Activated T-cell treated with anti-CD3 and anti-CD28 coated beads, Interleukin-2, amount 50 U/mL, for 1 hour (primary cell): Measurements from ENCODE around the gene RBM28.
"Not testable (repeated sequence)": the region's sequence is repeated elsewhere in the genome, so short reads cannot be mapped to it uniquely, and the experiment has no call there.

Experiments used
- DNase-seq: peaks from one replicate; pipeline ENCODE4 v3.0.0-alpha.2; 2020

RBM28 gene

DNA sequence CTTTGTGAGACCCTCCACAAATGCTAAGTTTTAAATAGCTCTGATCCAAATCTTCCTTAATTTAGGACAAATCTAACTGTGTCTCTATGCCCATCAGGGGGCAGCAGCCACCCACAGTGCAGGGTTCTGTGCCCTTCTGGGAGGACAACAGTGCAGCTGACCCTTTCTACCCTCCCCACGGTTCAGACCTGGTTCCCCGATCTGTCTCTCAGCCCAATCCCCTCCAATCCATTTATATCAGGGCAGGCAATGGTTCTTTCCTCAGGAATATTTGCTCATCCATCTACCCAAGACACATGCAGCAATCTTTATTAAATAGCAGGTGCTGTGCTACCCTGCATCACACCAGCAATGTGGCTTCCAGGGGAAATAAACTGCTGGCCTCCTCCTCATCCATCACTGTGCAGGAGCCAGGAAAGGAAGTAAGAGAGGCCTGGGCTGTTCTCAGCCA lies 4.0 kb upstream of the RBM28 start:
- peak; percentile 49 for DNase-seq

DNA sequence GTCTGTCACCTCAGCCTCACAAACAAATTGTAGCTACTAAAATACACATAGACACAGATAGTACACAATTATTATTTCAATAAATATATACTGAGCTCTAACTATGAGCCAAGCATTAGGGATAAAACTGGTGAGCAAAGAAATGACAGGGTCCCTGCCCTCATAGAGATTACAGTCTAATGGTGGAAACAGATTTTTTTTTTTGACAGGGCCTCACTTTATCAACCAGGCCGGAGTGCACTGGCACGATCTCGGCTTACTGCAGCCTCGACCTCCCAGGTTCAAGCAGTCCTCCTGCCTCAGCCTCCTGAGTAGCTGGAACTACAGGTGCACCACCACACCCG lies 695 bp upstream of the RBM28 start:
- DNase-seq: no peak

DNA sequence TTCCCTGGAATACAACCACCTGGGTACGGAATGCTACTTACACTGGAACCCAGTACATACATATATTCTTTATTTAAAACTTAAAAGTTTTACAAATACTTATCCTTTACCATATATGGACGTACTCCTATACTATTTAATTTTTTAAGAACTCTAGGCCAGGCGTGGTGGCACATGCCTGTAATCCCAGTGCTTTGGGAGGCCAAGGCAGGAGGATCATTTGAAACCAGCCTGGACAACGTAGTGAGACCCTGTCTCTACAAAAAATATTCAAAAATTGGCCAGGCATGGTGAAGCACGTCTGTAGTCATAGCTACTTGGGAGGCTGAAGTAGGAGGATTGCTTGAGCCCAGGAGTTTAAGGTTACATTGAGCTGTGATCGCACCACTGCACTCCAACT lies 2.0 kb downstream of the RBM28 start:
- no peak for DNase-seq

- no peak for DNase-seq
Observed at GRCh38 chr7:128335730-128336129, 8.0 kb downstream of the RBM28 start.

DNA sequence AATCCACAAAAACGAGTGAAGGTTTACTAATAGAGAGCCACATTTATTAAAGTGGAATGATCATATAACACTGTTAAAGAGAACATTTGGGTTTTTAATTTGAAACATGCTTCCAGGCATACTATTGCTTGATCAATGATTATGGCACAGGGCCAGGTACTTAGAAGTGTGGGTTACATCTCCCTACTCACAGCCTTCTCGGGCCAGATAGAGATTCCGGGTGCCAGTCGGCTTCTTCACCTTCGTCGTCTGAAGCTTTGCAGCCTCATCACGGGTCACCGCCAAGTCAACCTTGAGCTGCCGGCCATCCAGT lies 19.4 kb downstream of the RBM28 start:
- no peak for DNase-seq

GRCh38 chr7:128323459-128324367 lies 20.0 kb downstream of the RBM28 start:
- DNase-seq: no peak

DNA sequence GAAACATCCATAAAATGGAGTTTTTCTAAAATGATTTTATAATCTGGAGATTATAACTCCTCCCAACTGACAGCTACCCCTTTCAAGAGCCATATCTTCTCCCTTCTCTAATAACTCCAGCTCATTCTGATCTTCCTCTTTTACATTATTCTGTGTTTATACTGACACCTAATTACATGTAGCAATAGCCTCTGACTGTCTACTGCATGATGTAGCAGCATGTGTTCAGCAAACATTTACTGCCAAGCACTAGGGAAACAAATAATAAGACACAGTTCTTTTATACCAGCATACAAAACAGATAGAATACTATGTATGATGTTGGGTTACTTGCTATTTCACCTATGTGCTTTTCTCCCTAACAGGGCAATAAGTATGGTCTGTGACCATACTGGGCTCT lies 20.7 kb downstream of the RBM28 start:
- no peak for DNase-seq

GRCh38 chr7:128322040-128322643 lies 21.6 kb downstream of the RBM28 start:
- DNase-seq: no peak

- no peak for DNase-seq
Observed at GRCh38 chr7:128321044-128321422, 22.7 kb downstream of the RBM28 start.

DNA sequence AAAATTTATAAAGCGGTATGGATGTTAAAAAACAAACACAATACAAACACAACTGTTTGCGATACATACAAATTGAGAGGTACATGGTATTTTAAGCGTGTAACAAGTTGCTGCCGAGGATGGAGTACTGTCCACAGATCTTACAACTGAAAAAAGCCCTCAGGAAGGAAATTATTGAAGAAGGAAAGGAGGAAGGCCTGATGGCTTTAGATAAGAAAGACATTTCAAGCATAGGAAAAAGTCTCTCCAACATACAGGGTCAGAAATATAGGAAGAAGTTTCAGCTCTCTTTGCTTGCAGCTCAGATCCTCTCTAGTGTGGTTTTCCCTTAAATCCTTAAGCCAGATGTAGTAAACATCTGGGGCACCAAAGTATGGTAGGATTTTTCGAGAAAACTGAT lies 25.0 kb downstream of the RBM28 start:
- no peak for DNase-seq

GRCh38 chr7:128311013-128311412 lies 32.7 kb downstream of the RBM28 start:
- no peak for DNase-seq

DNA sequence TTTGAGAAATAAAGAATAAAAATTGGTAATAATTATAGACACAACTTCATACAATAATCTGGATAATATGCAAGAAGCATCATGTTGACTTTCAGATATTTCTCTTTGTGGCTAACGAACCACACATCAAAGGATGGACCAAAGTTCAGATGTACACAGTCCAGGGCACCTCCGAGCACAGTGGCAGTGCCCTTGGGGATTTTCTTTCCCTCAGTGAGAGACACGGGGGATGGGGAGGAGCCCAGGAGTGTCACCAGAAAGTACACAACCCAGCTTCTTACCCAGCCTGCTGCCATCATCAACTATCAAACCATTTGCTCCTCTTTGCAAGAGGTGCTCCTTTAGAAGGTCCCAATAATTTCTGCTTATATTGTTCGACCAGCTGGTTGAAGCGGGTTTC lies 33.2 kb downstream of the RBM28 start:
- DNase-seq: no peak

GRCh38 chr7:128309976-128310375 lies 33.7 kb downstream of the RBM28 start:
- no peak for DNase-seq

GRCh38 chr7:128309124-128309523 lies 34.6 kb downstream of the RBM28 start:
- no peak for DNase-seq

GRCh38 chr7:128307061-128307460 lies 36.6 kb downstream of the RBM28 start:
- DNase-seq: no peak

DNA sequence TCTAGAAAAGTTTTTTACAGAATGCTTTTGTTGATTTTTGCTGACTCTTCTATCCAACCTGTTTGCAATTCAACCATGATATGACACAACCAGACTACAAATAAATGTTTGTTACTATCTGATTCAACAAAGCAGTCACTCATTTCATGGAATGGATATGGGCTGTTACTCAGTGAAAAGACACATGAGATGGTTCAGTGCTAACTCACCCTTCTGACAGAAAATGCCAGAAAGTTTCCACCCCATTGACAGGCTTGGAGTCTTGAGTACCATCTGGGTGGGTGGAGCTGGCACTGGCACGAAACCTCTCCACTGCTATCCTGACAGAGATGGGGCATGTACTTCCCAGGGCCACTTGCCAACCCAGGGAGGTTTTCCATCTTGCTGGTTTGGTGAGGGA lies 39.5 kb downstream of the RBM28 start:
- DNase-seq: no peak

DNA sequence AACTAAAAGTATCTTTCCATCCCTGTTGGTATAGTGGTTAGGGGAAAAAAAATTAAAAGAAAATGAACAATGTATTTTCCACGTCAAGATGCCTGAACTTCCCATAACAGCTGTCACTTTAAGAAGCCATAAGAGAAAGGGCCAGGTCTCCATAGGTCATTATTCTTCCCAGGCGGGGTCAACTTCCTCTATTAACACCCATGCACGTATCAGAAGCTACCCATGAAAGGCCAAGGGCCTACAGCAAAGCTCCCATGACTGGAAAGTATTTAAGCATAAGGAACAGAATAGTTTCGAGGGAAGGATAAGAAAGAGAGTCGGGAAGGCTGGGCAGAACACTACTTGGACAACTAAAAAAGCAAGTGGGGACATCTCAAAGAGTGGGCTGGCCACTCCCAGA lies 40.1 kb downstream of the RBM28 start:
- no peak for DNase-seq

DNA sequence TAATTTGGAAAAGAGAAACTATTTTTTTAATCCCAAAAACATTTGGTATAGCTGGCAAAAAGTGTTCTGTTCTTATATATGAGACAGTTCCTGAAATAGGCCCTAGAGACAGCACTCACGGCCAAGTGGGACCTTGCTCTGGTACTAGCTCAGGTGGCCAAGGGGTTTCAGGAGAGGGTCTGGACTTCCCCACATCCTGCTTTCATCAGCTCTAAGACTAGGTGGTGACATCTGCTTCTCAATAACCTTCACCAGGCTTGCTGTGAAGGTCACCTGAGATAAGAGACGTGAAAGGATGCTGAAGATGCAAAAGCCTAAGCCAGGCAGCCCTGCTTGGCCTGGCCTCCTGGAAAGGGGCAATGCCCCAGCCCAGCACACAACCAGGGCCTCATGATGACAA lies 40.6 kb downstream of the RBM28 start:
- no peak for DNase-seq

DNA sequence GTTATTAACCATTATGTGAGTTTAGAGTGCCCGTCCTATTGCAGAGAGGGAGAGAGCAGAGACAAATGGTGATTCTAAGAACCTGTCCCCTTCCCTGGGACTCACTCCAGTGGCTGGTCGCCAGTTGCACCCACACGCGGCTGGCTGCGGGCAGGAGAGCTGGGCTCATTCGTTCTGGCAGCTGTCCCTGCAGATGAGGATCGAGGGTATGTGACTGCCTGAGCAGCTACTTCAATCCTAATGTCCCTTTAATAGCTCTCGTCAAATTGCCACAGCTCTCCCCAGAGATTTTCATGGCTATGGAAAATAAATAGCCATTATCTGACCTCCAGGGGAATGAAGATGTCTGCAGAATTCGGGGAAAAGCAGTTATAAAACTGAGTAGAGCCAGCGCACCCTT lies 41.6 kb downstream of the RBM28 start:
- DNase-seq: no peak

- DNase-seq: no peak
Observed at GRCh38 chr7:128299109-128299607, 44.5 kb downstream of the RBM28 start.

DNA sequence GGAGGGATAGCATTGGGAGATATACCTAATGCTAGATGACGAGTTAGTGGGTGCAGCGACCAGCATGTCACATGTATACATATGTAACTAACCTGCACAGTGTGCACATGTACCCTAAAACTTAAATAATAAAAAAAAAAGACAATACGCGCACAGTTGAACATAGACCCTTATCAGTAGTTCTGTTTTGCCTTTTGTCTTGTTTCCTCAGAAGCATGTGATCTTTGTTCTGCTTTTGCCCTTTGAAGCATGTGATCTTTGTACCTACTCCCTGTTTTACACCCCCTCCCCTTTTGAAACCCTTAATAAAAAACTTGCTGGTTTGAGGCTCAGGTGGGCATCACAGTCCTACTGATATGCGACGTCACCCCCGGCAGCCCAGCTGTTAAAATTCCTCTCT lies 45.7 kb downstream of the RBM28 start:
- DNase-seq: not testable (repeated sequence)

DNA sequence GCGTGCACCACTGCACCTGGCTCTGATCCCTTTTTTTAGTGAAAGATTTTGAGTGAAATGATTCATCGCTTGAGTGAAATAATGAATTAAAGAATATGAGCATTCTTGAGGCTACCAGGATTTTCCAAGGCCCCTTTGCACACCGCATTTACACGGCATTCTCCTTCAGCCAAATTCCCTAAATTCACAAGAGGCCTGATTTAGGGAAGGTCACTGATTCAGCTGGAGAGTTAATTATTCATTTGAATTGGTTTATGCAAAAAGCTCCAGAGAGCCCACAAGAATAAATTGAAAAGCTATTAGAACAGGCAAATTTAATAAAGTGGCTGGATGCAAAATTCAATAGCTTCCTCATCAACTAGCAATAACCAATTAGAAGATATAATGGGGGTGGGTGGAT lies 56.2 kb downstream of the RBM28 start:
- DNase-seq: no peak

DNA sequence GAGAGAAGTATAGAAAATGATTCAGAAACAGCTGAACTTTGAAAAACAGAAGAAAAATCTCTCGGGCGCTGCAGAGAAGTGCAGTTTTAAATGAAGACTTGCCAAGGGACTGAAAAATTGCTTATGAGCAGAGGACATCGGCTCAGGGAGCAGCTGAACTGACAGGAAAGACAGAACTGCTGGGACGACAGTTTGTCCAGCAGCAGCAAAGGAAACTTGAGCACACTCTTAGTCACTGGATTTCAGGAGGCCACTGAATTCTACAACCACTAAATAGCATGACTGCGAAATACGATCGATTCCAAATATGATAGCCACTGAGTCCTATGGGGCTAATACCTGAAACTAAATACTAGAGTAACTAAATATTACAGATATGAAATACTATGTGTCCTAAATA lies 59.6 kb downstream of the RBM28 start:
- no peak for DNase-seq

DNA sequence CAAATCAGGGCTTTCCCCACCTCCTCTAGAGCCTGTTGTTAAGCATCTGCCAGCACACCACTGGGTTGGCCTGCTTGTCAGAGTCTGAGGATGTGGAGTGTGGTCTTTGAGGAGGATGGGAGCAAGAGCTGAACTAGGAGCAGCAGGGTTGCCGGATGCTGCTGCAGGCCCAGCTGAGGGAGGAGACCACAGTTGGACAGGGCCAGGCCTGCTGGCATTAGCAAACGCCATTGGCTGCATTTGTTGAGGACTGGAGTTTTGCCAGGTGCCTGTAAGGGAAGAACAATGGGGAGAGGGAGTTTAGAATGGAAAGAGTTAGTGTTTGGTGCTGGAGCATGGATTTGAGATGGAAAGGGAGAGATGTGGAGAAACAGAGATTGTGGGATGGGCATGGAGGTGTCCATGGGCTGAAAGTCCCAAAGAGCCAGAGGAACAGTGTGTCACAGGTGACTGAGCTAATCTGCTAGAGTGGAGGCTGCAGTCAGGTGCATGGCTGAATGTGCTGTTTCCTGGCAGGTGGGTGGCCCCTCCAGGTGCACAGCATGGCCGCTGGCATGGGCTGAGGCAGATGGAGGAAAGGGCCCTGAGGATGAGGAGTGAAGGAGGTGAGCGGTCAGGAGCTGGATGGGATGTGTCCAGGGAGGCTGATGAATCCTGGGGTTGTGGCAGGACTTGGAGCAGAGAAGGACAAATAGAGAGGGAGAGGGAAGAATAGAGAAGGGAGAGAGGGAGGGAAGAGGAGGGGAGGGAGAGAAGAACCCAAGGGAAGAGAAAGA lies 61.9 kb downstream of the RBM28 start:
- no peak for DNase-seq
